Activated CD4-positive, alpha-beta T cell treated with anti-CD3 and anti-CD28 coated beads, Interleukin-2, amount 10 ng/mL, durations not matched to agents 24 days and 14 days (primary cell): ENCODE data around the gene SORCS2. TPM values are rescaled to one million over a fixed set of nuclear protein-coding genes. Genes with fewer than 3 reads are reported as not detected.

Experiments
- DNase-seq: peaks from one replicate; pipeline ENCODE4 v3.0.0; 2022
- H3K27ac Mint-ChIP-seq: one replicate; pipeline ENCODE4 v1.8.0; 2022; ENCODE audit warnings: mild to moderate bottlenecking, mixed read lengths
- H3K27me3 Mint-ChIP-seq: one replicate; pipeline ENCODE4 v1.8.0; 2022; ENCODE audit warnings: mixed read lengths
- H3K36me3 Mint-ChIP-seq: one replicate; pipeline ENCODE4 v1.8.0; 2022; ENCODE audit warnings: low read depth, mild to moderate bottlenecking, mixed read lengths
- H3K4me1 Mint-ChIP-seq: one replicate; pipeline ENCODE4 v1.8.0; 2021; ENCODE audit warnings: mixed read lengths
- H3K4me3 Mint-ChIP-seq: one replicate; pipeline ENCODE4 v1.8.0; 2022; ENCODE audit warnings: mild to moderate bottlenecking, moderate library complexity, mixed read lengths
- H3K9me3 Mint-ChIP-seq: one replicate; pipeline ENCODE4 v1.8.0; 2021; ENCODE audit warnings: mixed read lengths
- intact Hi-C: fragments of 100-400 bp; cut with micrococcal nuclease; formaldehyde crosslinking; loops from one replicate; pipeline ENCODE4 v1.15.1; 2023
- total RNA-seq: library from RNA; stranded (reverse); gene quantifications from 2 replicates; pipeline ENCODE4 v1.2.3, GENCODE V29; 2022

Gene SORCS2
- total RNA-seq, 1 donor from 2014 or later, result not detected

DNA sequence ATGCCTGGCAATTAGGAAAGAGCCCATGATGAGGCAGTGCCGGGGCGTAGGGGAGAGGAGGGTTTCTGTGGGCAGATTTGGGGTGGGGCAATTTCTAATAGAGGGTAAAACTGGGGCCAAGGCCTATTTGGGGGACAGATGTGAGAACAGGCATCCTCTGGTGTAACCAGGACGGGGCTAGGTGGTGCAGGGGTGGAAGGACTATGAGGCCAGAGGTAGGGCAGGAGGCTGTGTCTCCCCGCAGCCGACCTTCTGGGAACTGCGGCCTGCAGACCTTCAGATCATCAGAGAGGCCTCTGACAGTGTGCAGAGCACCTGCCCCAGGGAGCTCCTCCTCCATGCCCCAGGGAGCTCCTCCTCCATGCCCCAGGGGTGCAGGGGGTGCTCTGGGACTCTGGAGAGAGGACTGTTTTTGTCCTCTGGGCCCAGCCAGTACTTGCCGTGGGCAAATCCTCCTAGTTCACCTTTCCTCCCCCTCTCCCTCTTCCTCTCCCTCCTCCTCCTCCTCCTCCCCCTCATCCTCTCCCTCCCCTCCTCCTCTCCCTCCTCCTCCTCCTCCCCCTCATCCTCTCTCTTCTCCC is 101.9 kb downstream of the SORCS2 start:
- intact Hi-C loops, result no loop called here
- no peak for DNase-seq
- Mint-ChIP-seq H3K27ac (no peak overlapping the region), H3K4me3 (no peak overlapping the region), H3K4me1 (no peaks in the 10 kb centered on the region), H3K36me3 (no peaks in the 10 kb centered on the region), H3K9me3 (no peaks in the 10 kb centered on the region), H3K27me3 (no peaks in the 10 kb centered on the region)

DNA sequence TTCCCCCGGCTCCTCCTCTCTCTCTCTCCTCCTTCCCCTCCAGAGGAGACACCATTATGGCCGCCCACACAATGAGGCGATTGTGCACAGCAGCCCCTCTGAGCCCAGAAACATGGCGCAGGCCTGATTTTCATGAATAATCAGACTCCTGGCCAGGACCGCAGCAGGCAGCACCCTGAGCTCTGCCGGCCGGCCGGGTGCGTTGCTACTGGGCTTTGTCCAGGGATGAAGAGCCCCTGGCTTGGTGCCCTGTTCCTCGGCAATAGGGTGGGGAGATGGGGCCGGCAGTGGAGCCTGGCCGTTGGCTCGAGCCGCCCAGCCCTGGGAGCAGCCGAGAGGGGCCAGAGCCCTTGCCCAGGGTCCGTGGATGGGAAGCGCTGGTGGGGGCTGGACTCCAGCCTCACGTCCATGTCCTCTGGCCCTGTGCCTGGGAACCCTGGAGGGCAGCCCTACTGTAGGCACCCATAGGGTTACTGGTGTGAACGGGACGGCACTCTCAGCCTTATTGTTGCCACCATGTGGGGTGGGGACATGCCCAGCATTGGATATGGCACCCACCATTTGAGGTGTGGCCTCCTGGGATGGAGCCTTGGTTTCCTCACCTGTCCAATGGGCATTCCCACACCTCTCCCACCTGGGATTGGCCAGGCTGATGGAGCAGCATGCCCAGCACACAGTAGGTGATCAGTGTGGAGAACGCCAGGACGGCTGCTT is 103.0 kb downstream of the SORCS2 start:
- intact Hi-C loops, result no loop called here
- Mint-ChIP-seq H3K4me3 (no peak overlapping the region), H3K36me3 (no peaks in the 10 kb centered on the region), H3K4me1 (no peaks in the 10 kb centered on the region), H3K27me3 (no peaks in the 10 kb centered on the region), H3K9me3 (no peaks in the 10 kb centered on the region), H3K27ac (no peak overlapping the region)
- no peak for DNase-seq

DNA sequence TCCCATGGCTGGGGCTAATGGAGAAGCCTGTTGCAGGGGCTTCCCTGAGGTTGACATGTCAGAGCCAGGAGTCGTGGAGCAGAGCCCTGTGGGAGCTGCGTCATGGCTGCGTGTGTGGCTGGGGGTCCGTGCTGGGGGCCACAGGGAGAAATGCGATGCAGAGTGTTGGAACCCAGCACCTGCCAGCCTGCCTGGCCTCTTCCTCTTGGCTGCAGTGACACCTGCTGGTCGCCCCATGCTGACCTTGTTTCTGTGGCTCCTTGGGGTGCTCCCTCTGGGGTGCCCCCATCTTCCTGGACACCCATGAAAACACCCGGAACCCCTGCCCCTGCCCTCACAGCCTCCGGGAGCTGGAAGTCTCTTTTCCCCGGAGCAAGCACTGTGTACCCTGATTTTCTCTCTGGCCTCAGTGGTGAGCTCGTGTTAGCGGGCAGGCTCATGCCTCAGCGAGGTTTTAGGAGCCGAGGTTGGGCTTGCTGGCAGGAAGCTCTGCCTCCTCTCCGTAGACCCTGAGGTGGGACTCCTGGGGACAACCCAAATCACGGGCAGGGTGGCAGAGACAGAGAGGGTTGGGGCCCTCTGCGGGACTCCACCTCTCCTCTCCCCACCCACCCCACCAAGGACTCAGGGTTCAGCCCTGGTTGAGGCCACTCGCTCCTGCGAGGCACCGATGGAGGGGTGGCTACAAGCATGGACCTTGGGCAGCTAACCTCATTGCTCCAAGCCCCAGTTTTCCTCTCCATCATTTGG is 103.7 kb downstream of the SORCS2 start:
- Mint-ChIP-seq H3K36me3 (no peaks in the 10 kb centered on the region), H3K9me3 (no peaks in the 10 kb centered on the region), H3K4me3 (no peak overlapping the region), H3K4me1 (no peaks in the 10 kb centered on the region), H3K27me3 (no peaks in the 10 kb centered on the region), H3K27ac (no peak overlapping the region)
- intact Hi-C loops, result no loop called here
- no peak for DNase-seq

DNA sequence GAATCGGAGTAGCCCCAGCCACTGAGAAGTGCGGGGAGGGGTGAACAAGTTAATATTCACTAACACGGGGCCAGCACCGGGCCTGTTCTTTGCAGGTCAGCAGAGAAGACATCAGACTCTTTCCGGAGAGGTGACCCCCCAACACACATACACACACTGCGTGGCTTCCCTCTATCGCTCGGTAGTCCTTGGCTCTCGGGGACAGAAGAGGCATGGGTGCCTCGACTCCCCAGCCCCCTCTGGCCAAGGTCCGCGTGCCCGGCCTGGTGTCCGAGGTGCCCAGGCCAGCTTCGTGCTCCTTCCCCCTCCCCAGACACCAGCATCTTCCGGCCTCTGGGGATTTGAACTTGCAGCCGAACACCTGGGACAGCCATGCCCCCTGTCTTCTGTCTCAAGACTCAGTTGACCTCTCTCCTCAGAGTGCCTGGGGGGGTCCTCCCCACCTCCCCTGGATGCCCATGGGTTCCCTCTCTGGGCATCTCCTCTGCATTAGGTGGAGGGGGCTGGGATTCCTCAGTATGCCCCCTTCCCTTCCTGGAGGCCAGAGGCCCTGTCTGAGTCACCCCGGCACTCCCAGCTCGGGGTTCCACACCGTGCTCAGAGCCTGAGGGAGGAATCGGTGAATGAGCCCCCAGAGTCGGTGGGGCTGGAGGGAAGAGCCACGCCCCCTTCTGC is 104.5 kb downstream of the SORCS2 start:
- DNase-seq, result no peak
- Mint-ChIP-seq H3K36me3 (no peaks in the 10 kb centered on the region), H3K27ac (no peak overlapping the region), H3K27me3 (no peaks in the 10 kb centered on the region), H3K4me3 (no peak overlapping the region), H3K4me1 (no peaks in the 10 kb centered on the region), H3K9me3 (no peaks in the 10 kb centered on the region)
- intact Hi-C loops, result no loop called here

DNA sequence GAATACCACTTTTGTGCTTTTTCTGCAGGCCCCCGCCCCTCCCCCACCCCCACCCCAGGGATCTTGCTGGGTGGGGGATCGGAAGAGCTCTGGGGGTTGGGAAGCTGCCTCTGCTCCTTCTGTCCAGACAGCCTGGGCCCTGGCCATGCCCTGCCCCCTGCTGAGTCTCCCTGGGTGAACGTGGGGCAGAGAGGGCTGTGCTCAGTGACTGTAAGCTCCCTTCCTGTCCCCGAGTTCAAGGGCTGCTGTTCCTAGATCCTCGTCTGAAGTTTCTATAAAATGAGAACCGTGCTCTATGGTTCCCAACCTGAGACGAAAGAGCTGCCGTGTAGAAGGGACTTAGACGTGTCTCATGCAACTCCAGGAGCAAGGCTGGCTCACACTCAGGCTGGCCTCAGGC is 105.0 kb downstream of the SORCS2 start:
- Mint-ChIP-seq H3K36me3 (no peaks in the 10 kb centered on the region), H3K27ac (no peak overlapping the region), H3K27me3 (no peaks in the 10 kb centered on the region), H3K4me3 (no peak overlapping the region), H3K4me1 (no peaks in the 10 kb centered on the region), H3K9me3 (no peaks in the 10 kb centered on the region)
- intact Hi-C loops, result no loop called here
- DNase-seq, result no peak

DNA sequence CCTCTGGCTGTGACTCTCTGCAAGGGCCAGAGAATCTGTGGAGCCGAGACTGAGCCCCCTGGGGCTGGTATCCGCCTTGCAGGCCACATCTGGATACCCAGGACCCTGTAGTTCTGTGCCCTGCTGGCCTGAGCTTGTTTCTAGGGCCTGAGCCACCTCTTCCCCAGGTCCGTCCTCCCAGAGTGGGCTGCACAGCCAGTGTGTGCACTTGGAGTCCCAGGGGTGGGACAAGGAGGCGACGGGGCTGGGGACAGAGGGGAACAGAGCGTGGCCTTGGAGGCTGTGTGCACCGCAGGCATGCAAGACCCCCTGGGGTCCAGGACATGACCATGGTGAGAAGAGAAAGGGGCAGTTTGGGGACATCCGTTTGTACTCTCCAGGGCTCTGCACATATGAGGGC is 105.5 kb downstream of the SORCS2 start:
- no peak for DNase-seq
- Mint-ChIP-seq H3K4me3 (no peak overlapping the region), H3K4me1 (no peaks in the 10 kb centered on the region), H3K36me3 (no peaks in the 10 kb centered on the region), H3K27me3 (no peaks in the 10 kb centered on the region), H3K9me3 (no peaks in the 10 kb centered on the region), H3K27ac (no peak overlapping the region)
- intact Hi-C loops, result no loop called here

DNA sequence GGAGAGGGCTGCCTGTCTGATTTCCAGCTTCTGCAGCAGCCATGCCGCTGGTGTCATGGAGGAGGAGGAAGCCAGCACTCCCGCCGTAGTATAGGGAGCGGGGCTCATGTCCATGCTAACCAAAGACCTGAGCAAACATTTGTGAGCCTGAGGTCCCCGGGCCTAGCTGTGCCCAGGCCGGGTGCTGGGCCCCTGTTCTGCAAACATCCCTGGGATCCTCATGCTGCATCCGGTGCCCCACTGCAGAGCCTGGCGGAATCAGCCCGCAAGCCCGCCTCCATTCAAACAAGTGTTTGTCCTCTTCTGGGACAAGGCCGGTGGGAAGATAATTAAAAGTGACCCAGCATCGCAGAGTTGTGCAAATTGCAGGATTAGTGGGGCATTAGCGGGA is 106.3 kb downstream of the SORCS2 start:
- no peak overlapping the region for H3K27ac Mint-ChIP-seq

DNA sequence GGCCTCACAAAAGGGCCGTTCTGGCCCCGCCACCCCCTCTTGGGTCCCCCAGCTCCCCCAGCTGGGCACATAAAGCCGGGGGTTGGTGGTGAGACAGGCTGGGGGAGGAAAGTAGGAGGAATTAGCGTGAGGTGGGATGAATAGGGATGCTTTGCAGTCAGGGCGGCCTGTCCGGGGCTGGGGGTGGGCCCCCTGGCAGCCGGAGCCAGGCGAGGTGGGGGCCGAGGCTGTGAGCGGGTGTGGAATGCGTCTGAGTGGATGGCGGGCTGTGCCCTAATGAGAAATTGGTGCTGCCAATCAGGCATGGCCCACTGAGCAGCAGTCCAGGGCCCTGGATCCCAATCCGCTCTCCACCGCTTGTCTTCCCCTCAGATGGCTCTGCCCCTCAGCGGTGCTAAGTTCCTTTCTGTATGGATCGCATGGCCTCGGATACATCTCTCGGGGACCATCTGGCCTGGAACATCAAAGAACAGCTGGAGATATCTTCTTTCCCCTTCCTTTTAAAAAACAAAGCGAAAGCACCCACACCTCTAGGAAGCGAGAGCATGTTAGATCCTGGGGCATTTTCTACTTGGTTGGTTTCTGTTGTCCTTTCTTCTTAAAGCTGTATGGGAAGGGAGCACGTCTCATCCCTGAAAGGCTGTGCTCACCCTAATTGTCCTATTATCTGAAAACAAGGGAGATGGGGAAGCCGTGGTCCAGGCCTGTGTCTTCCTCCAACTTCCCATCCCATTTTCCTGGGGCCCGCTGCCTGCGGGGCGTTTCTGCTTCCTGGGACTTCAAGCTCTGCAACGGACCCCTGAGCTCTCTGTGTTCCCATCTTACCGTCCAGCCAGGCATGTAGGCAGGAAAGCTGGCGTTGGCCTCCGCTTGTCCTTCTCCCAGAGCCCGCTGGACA is 106.9 kb downstream of the SORCS2 start:
- Mint-ChIP-seq H3K27ac (no peak overlapping the region), H3K4me3 (no peak overlapping the region), H3K36me3 (no peaks in the 10 kb centered on the region), H3K4me1 (no peaks in the 10 kb centered on the region), H3K9me3 (no peaks in the 10 kb centered on the region), H3K27me3 (no peaks in the 10 kb centered on the region)
- intact Hi-C loops, result no loop called here
- no peak for DNase-seq

More for the DNA sequence above, 106.3 kb downstream of the SORCS2 start:
- no peak for DNase-seq
- no peaks in the 10 kb centered on the region for H3K27me3 Mint-ChIP-seq
- intact Hi-C loops, result no loop called here
- H3K4me3 Mint-ChIP-seq, result no peak overlapping the region
- H3K36me3 Mint-ChIP-seq, result no peaks in the 10 kb centered on the region
- H3K4me1 Mint-ChIP-seq, result no peaks in the 10 kb centered on the region
- H3K9me3 Mint-ChIP-seq, result no peaks in the 10 kb centered on the region

DNA sequence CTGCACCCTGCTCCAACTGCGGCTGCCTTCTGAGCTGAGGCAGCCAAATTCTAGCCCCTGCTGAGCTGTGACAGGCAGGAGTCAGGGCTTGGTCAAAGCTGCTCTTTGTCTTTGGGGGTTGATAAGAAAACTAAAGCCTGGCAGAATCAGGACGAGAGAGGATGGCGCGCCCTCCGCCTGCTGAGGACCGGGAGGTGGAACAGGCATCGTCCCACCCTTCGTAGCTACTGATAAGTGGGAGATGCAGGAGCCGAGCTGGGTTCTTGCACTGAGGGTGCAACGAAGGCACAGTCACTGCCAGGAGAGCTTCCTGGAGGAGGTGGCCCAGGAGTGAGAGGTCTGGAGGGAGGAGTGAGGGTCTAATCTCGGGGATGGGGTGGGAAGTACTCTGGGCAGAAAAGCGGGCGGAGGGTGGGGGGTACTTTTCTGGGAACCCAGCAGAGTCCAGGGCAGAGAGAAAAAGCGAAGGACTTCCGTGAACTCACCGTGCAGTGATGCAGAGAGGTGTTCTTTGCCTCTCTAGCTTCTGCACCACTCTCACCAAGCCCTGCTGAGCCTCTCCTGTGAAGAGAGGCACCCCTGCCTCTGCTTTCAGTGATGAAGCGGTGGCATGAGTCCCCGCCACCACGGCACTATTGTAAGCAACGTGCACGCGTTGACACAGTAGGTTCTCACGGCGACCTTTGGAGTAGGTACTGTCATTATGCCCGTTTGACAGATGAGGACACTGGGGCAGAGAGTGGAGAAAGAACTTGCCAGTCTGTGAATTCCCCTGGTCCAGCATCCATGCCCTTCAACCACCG is 107.8 kb downstream of the SORCS2 start:
- no peak for DNase-seq

DNA sequence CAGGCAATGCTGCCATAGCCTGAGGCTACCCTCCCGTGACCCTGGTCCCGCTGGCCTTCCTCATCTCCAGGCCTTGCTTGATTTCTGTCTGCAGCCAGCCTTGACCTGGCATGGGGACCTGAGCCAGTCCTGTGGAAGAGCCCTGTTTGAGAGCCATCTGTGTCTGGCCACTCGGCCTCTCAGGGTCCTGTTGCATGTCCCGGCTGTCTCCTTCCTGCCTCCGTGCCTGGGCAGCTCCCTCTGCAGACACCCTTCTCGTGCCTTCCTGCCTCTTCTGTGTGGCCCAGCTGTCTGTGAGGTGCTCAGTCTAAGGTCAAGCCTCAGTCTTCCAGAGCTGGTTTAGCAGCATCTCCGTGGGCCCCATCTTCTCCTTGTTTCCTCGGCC is 108.4 kb downstream of the SORCS2 start:
- H3K36me3 Mint-ChIP-seq, result no peaks in the 10 kb centered on the region
- H3K4me1 Mint-ChIP-seq, result no peaks in the 10 kb centered on the region
- DNase-seq, result no peak
- H3K9me3 Mint-ChIP-seq, result no peaks in the 10 kb centered on the region
- no peak overlapping the region for H3K4me3 Mint-ChIP-seq
- no peaks in the 10 kb centered on the region for H3K27me3 Mint-ChIP-seq
- H3K27ac Mint-ChIP-seq, result no peak overlapping the region
- intact Hi-C loops, result no loop called here

More for the DNA sequence above, 107.8 kb downstream of the SORCS2 start:
- H3K4me3 Mint-ChIP-seq, result no peak overlapping the region
- H3K36me3 Mint-ChIP-seq, result no peaks in the 10 kb centered on the region
- intact Hi-C loops, result no loop called here
- H3K27ac Mint-ChIP-seq, result no peak overlapping the region
- no peaks in the 10 kb centered on the region for H3K4me1 Mint-ChIP-seq
- no peaks in the 10 kb centered on the region for H3K9me3 Mint-ChIP-seq
- H3K27me3 Mint-ChIP-seq, result no peaks in the 10 kb centered on the region

DNA sequence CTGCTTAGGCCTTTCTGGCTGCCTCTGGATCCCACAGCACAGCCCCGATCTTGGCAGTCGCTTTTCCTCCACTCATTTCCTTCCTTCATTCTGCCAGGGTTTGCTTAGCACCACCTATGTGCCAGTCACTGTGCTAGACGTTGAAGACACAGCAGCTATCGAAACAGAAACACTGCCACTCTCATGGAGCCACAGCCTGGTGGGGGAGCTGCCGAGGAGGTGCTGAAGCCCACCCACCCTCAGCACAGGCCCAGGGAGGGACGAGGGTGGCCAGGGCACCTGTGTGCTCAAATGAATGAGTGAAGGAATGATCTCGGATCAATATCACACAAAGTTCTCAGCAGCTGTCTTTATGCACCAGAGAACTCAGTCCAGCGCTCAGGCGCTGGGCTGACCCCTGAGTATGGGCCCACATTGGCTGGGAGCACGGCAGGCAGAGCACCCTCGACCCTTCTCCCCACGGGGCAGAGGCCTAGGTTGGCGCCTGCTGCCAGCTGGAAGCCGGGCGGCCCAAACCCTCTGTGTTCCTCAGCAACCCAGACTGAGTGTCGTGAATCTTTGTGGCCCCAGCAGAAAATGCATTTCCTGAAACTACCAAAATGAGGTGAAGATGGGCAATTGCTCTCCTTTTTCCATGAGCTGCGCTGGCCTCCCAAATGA is 108.9 kb downstream of the SORCS2 start:
- intact Hi-C loops, result no loop called here
- Mint-ChIP-seq H3K4me3 (no peak overlapping the region), H3K27me3 (no peaks in the 10 kb centered on the region), H3K9me3 (no peaks in the 10 kb centered on the region), H3K4me1 (no peaks in the 10 kb centered on the region), H3K36me3 (no peaks in the 10 kb centered on the region), H3K27ac (no peak overlapping the region)
- DNase-seq, result no peak

DNA sequence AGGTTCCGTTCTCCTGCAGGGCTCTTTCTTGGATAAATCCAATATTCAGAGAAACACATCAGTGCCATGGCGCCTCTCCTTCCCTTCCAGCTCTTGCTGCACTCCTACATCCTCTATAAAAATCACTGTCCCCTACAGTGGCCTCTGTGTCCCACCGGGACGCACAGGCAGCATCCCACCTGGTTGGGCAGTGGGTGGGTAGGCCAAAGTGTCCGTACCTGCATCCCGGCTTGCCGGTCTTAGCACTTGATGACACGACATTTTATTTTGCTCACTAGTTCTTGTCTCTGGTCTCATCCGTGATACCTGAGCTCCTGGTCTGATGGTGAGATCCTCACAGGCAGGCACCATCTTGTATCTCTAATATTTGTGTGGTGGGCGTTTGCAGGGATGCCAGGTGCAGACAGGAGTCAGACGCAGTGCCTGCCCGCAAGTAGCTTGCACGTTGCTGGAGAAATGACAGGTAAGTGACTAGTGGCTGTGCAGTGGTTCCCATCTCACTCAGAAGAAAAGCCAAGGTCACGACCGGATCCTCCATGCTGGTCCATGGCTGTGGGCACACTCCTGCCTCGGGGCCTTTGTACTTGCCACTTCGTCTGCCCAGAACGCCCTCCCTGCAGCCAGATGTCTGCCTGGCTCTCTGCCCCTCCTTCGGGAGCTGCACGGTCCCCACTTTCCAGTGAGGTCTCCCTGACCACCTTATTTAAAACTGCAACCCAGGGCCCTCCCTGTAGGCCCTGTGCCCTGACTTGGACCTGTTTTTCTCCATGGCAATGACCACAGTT is 109.7 kb downstream of the SORCS2 start:
- intact Hi-C loops, result no loop called here
- H3K4me1 Mint-ChIP-seq, result no peaks in the 10 kb centered on the region
- no peak overlapping the region for H3K4me3 Mint-ChIP-seq
- no peaks in the 10 kb centered on the region for H3K36me3 Mint-ChIP-seq
- H3K9me3 Mint-ChIP-seq, result no peaks in the 10 kb centered on the region
- H3K27me3 Mint-ChIP-seq, result no peaks in the 10 kb centered on the region
- DNase-seq, result no peak
- no peak overlapping the region for H3K27ac Mint-ChIP-seq
